SJCRH30 (cell line): ENCODE measurements around the gene ATP10B. TPM values are rescaled to one million over a fixed set of nuclear protein-coding genes. Genes with fewer than 3 reads are reported as not detected.

Source experiments
- DNase-seq, 2 experiments: peaks; one replicate each; pipeline ENCODE4 v3.0.0-alpha.2; 2015 to 2020
- H3K27ac ChIP-seq: fragments of 250-450 bp; sonication (Bioruptor Pico); 2 replicates; pipeline ENCODE4 v1.5.1; 2020; ENCODE audit warnings: mild to moderate bottlenecking, moderate library complexity
- H3K27me3 ChIP-seq: fragments of 250-450 bp; sonication (Bioruptor Pico); 2 replicates; pipeline ENCODE4 v1.5.1; 2020; ENCODE audit warnings: mild to moderate bottlenecking, moderate library complexity
- H3K36me3 ChIP-seq: fragments of 250-450 bp; sonication (Bioruptor Pico); 2 replicates; pipeline ENCODE4 v1.5.1; 2020; ENCODE audit warnings: mild to moderate bottlenecking, moderate library complexity
- H3K4me1 ChIP-seq: fragments of 250-450 bp; sonication (Bioruptor Pico); 2 replicates; pipeline ENCODE4 v1.5.1; 2020; ENCODE audit warnings: mild to moderate bottlenecking, moderate library complexity
- H3K4me3 ChIP-seq: fragments of 250-450 bp; sonication (Bioruptor Pico); 2 replicates; pipeline ENCODE4 v1.5.1; 2020; ENCODE audit warnings: mild to moderate bottlenecking, moderate library complexity
- H3K9me3 ChIP-seq: fragments of 250-450 bp; sonication (Bioruptor Pico); replicated peaks from 2 replicates; pipeline ENCODE4 v1.5.1; 2020; ENCODE audit warnings: mild to moderate bottlenecking, moderate library complexity
- total RNA-seq: library from RNA; depleted of rRNA; stranded (reverse); fragments of >200 nt; shearing (Covaris generic); gene quantifications from 2 replicates; pipeline ENCODE4 v1.2.3, GENCODE V29; 2014

The ATP10B gene
- total RNA-seq, 1 experiment from 2014 or later = not detected

- no peaks in the 10 kb centered on the region for H3K36me3 ChIP-seq
- H3K9me3 ChIP-seq = no peaks in the 10 kb centered on the region
- DNase-seq = no peak
- no peaks in the 10 kb centered on the region for H3K4me1 ChIP-seq
- H3K4me3 ChIP-seq = no peak overlapping the region
- H3K27ac ChIP-seq = no peak overlapping the region
- no peaks in the 10 kb centered on the region; the same call in 1 of the 2 replicates for H3K27me3 ChIP-seq
These were observed 284.8 kb downstream of the ATP10B start for GRCh38 chr5:160567031-160567705.

GRCh38 chr5:160565376-160565775 lies 286.6 kb downstream of the ATP10B start:
- H3K27me3 ChIP-seq = no peaks in the 10 kb centered on the region; the same call in 1 of the 2 replicates
- H3K4me1 ChIP-seq = no peaks in the 10 kb centered on the region
- H3K27ac ChIP-seq = no peak overlapping the region
- no peaks in the 10 kb centered on the region for H3K36me3 ChIP-seq
- no peaks in the 10 kb centered on the region for H3K9me3 ChIP-seq
- no peak for DNase-seq
- no peak overlapping the region for H3K4me3 ChIP-seq

- Histone ChIP-seq H3K4me1 (no peaks in the 10 kb centered on the region), H3K9me3 (no peaks in the 10 kb centered on the region), H3K36me3 (no peaks in the 10 kb centered on the region), H3K27me3 (peaks cover 4% of the 10 kb centered on the region; the same call in 1 of the 2 replicates), H3K27ac (no peak overlapping the region), H3K4me3 (no peak overlapping the region)
- no peak for DNase-seq
These were observed 295.2 kb downstream of the ATP10B start for GRCh38 chr5:160556846-160557245.

- Histone ChIP-seq H3K4me3 (no peak overlapping the region), H3K9me3 (no peaks in the 10 kb centered on the region), H3K36me3 (no peaks in the 10 kb centered on the region), H3K4me1 (no peaks in the 10 kb centered on the region), H3K27me3 (0 out of 2 replicates have a peak, but pooled peaks cover 4% of the 10 kb centered on the region), H3K27ac (no peak overlapping the region)
- DNase-seq = no peak
These were observed 295.9 kb downstream of the ATP10B start for GRCh38 chr5:160555971-160556631.

- H3K36me3 ChIP-seq = no peaks in the 10 kb centered on the region
- no peak for DNase-seq
- H3K27me3 ChIP-seq = 0 out of 2 replicates have a peak, but pooled peaks cover 4% of the 10 kb centered on the region
These were observed 296.4 kb downstream of the ATP10B start for GRCh38 chr5:160555581-160555970.

GRCh38 chr5:160550075-160550474 lies 301.9 kb downstream of the ATP10B start:
- Histone ChIP-seq H3K4me1 (no peaks in the 10 kb centered on the region), H3K9me3 (no peaks in the 10 kb centered on the region), H3K36me3 (no peaks in the 10 kb centered on the region), H3K27me3 (0 out of 2 replicates have a peak, but pooled peaks cover 4% of the 10 kb centered on the region), H3K27ac (no peak overlapping the region), H3K4me3 (no peak overlapping the region)
- no peak for DNase-seq

More at GRCh38 chr5:160555581-160555970, 296.4 kb downstream of the ATP10B start:
- Histone ChIP-seq H3K4me3 (no peak overlapping the region), H3K27ac (no peak overlapping the region), H3K4me1 (no peaks in the 10 kb centered on the region), H3K9me3 (no peaks in the 10 kb centered on the region)

- Histone ChIP-seq H3K4me3 (no peak overlapping the region), H3K27ac (no peak overlapping the region), H3K36me3 (no peaks in the 10 kb centered on the region), H3K9me3 (no peaks in the 10 kb centered on the region), H3K27me3 (0 out of 2 replicates have a peak, but pooled peaks cover 4% of the 10 kb centered on the region), H3K4me1 (no peaks in the 10 kb centered on the region)
- no peak for DNase-seq
These were observed 302.9 kb downstream of the ATP10B start for GRCh38 chr5:160548949-160549645.

GRCh38 chr5:160547872-160548271 lies 304.1 kb downstream of the ATP10B start:
- Histone ChIP-seq H3K4me1 (no peaks in the 10 kb centered on the region), H3K4me3 (no peak overlapping the region), H3K27ac (no peak overlapping the region), H3K27me3 (no peaks in the 10 kb centered on the region), H3K9me3 (no peaks in the 10 kb centered on the region), H3K36me3 (no peaks in the 10 kb centered on the region)
- DNase-seq = no peak

- Histone ChIP-seq H3K27ac (no peak overlapping the region), H3K4me1 (no peaks in the 10 kb centered on the region), H3K36me3 (no peaks in the 10 kb centered on the region), H3K27me3 (no peaks in the 10 kb centered on the region), H3K9me3 (no peaks in the 10 kb centered on the region), H3K4me3 (no peak overlapping the region)
- no peak for DNase-seq
These were observed 304.9 kb downstream of the ATP10B start for GRCh38 chr5:160547061-160547460.

GRCh38 chr5:160545832-160546231 lies 306.2 kb downstream of the ATP10B start:
- no peak overlapping the region for H3K4me3 ChIP-seq
- no peaks in the 10 kb centered on the region for H3K36me3 ChIP-seq
- no peaks in the 10 kb centered on the region for H3K27me3 ChIP-seq
- no peaks in the 10 kb centered on the region for H3K9me3 ChIP-seq
- no peak overlapping the region for H3K27ac ChIP-seq
- no peaks in the 10 kb centered on the region for H3K4me1 ChIP-seq
- DNase-seq = no peak

GRCh38 chr5:160543395-160543794 lies 308.6 kb downstream of the ATP10B start:
- no peak overlapping the region for H3K27ac ChIP-seq
- no peak for DNase-seq
- H3K9me3 ChIP-seq = no peaks in the 10 kb centered on the region
- H3K4me1 ChIP-seq = no peaks in the 10 kb centered on the region
- no peaks in the 10 kb centered on the region for H3K36me3 ChIP-seq
- no peak overlapping the region for H3K4me3 ChIP-seq
- no peaks in the 10 kb centered on the region for H3K27me3 ChIP-seq

GRCh38 chr5:160542840-160543239 lies 309.2 kb downstream of the ATP10B start:
- Histone ChIP-seq H3K4me3 (no peak overlapping the region), H3K4me1 (no peaks in the 10 kb centered on the region), H3K9me3 (no peaks in the 10 kb centered on the region), H3K27ac (no peak overlapping the region), H3K27me3 (no peaks in the 10 kb centered on the region), H3K36me3 (no peaks in the 10 kb centered on the region)
- DNase-seq = no peak

- Histone ChIP-seq H3K27ac (no peak overlapping the region), H3K36me3 (no peaks in the 10 kb centered on the region), H3K27me3 (peaks cover 2% of the 10 kb centered on the region; the same call in 1 of the 2 replicates), H3K4me3 (no peak overlapping the region), H3K9me3 (no peaks in the 10 kb centered on the region), H3K4me1 (no peaks in the 10 kb centered on the region)
- DNase-seq = no peak
These were observed 309.7 kb downstream of the ATP10B start for GRCh38 chr5:160542281-160542680.

GRCh38 chr5:160539431-160539830 lies 312.6 kb downstream of the ATP10B start:
- Histone ChIP-seq H3K27ac (no peak overlapping the region), H3K9me3 (no peaks in the 10 kb centered on the region)
- DNase-seq = no peak

GRCh38 chr5:160537940-160538339 lies 314.1 kb downstream of the ATP10B start:
- no peak for DNase-seq
- Histone ChIP-seq H3K4me1 (no peaks in the 10 kb centered on the region), H3K9me3 (no peaks in the 10 kb centered on the region), H3K4me3 (no peak overlapping the region), H3K36me3 (no peaks in the 10 kb centered on the region), H3K27me3 (peaks cover 6% of the 10 kb centered on the region; the same call in 1 of the 2 replicates), H3K27ac (no peak overlapping the region)

More at GRCh38 chr5:160539431-160539830, 312.6 kb downstream of the ATP10B start:
- peaks cover 6% of the 10 kb centered on the region; the same call in 1 of the 2 replicates for H3K27me3 ChIP-seq
- no peaks in the 10 kb centered on the region for H3K4me1 ChIP-seq
- H3K4me3 ChIP-seq = no peak overlapping the region
- no peaks in the 10 kb centered on the region for H3K36me3 ChIP-seq
